SK-N-MC (cell line): Measurements from ENCODE around the gene ZNF536.

Experiments used
- EZH2 ChIP-seq: fragments of 200-600 bp; sonication (generic); IDR thresholded peaks from one replicate; pipeline ENCODE4 v1.6.1; 2017; ENCODE audit warnings: antibody characterized with exemption
- FOXP2 ChIP-seq: optimal IDR thresholded peaks from 2 replicates; pipeline ENCODE3; 2011; ENCODE audit warnings: mild to moderate bottlenecking, moderate library complexity; ENCODE audit not compliant: insufficient read depth; ENCODE audit errors: extremely low read length, control extremely low read depth
- POLR2AphosphoS5 ChIP-seq: IDR thresholded peaks from 2 replicates; pipeline ENCODE4 v1.6.1; 2012; ENCODE audit warnings: mild to moderate bottlenecking, low read depth, low read length, borderline replicate concordance

- TF ChIP-seq EZH2 (no peak), POLR2AphosphoS5 (no peak), FOXP2 (no peak)
Measured at GRCh38 chr19:30490760-30491159, 118.6 kb downstream of the ZNF536 start.
